Bronchial epithelial cell (primary cell): ENCODE data around the gene KATNA1. TPM values are rescaled to one million over a fixed set of nuclear protein-coding genes. Genes with fewer than 3 reads are reported as not detected.
A peak's percentile ranks its signal among the peaks of the same experiment; 100 is the strongest.

Source experiments
- DNase-seq: peaks from one replicate; pipeline ENCODE4 v3.0.0-alpha.2; 2010; ENCODE audit warnings: low read depth
- FAIRE-seq: peaks from 2 replicates; lab custom pipeline; 2011; peaks lifted over from hg19 to GRCh38; lab: Jason Lieb, UNC
- H3K27me3 ChIP-seq: 2 replicates; pipeline ENCODE4 v1.5.1; 2011; ENCODE audit warnings: low read length; ENCODE audit not compliant: control insufficient read depth, insufficient read depth
- H3K36me3 ChIP-seq: 2 replicates; pipeline ENCODE4 v1.5.1; 2011; ENCODE audit warnings: low read length; ENCODE audit not compliant: control insufficient read depth, insufficient read depth
- H3K4me3 ChIP-seq: 2 replicates; pipeline ENCODE4 v1.5.1; 2011; ENCODE audit warnings: mild to moderate bottlenecking, low read depth, low read length, control low read depth
- total RNA-seq: library from RNA; depleted of rRNA; stranded (reverse); fragments of >200 nt; gene quantifications from 2 replicates; pipeline ENCODE4 v1.2.1, GENCODE V29; 2014
- TF ChIP-seq, protein P1 (sequence below): IDR thresholded peaks from 2 replicates; pipeline ENCODE4 v1.5.1; 2011; ENCODE audit warnings: mild to moderate bottlenecking, moderate library complexity, low read length, control low read depth, inconsistent platforms; ENCODE audit not compliant: insufficient read depth, severe bottlenecking

KATNA1 gene
- total RNA-seq, 1 donor from 2014 or later, result 30.0 TPM

DNA sequence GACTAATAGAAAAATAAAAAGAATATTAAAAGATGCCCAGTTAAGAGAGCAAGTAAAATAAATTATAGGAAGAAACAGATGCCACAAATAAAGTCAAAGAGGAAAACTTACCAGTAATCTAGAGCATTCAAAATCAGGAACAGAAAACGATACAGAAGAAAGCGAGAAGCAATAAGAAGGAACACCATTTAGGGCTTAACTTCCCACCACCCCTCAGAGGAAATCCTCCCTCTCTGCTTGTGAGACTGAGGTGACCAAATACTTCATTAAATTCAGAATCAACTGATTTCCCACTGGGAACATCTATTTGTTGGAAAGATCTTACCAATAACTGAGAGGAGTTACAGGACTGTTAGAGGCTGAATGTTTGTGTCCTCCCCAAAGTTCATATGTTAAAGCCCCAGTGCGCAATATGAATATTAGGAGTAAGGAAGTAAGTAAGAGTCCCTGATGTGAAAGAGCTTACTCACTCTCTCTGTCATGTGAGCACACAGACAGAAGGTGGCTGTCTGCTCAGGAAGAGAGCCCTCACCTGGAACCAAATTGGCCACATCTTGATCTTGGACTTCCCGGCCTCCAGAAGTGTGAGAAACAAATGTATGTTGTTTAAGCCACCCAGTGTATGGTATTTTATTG lies 19.5 kb downstream of the KATNA1 start:
- no peaks in the 10 kb centered on the region for H3K27me3 ChIP-seq
- no peaks in the 10 kb centered on the region for H3K36me3 ChIP-seq
- FAIRE-seq (no peak), DNase-seq (peak; percentile 44)
- TF ChIP-seq, protein P1, sequence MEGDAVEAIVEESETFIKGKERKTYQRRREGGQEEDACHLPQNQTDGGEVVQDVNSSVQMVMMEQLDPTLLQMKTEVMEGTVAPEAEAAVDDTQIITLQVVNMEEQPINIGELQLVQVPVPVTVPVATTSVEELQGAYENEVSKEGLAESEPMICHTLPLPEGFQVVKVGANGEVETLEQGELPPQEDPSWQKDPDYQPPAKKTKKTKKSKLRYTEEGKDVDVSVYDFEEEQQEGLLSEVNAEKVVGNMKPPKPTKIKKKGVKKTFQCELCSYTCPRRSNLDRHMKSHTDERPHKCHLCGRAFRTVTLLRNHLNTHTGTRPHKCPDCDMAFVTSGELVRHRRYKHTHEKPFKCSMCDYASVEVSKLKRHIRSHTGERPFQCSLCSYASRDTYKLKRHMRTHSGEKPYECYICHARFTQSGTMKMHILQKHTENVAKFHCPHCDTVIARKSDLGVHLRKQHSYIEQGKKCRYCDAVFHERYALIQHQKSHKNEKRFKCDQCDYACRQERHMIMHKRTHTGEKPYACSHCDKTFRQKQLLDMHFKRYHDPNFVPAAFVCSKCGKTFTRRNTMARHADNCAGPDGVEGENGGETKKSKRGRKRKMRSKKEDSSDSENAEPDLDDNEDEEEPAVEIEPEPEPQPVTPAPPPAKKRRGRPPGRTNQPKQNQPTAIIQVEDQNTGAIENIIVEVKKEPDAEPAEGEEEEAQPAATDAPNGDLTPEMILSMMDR, result no peak
- H3K4me3 ChIP-seq, result no peak overlapping the region

DNA sequence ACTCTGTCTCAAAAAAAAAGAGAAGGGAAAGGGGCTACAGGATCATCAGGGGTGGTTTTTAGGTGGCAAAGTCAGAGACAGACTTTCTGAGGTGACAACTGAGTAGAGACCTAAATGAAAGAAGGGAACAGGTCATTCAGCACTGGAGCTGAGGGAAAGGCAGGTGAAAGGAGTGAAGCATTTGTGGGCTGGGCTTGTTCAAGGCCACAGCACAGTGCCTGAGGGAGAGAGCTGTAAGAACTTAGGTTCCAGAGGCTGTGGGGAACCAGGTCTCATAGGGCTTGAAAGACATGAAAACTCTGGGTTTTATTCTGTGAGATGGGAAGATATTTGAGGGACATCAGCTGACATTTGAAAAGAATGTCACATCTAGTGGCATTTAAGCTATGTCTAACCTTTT lies 20.8 kb downstream of the KATNA1 start:
- FAIRE-seq (no peak), DNase-seq (no peak)
- Histone ChIP-seq H3K36me3 (peaks cover 1% of the 10 kb centered on the region), H3K27me3 (no peaks in the 10 kb centered on the region), H3K4me3 (no peak overlapping the region)
- TF ChIP-seq, protein P1, result no peak

DNA sequence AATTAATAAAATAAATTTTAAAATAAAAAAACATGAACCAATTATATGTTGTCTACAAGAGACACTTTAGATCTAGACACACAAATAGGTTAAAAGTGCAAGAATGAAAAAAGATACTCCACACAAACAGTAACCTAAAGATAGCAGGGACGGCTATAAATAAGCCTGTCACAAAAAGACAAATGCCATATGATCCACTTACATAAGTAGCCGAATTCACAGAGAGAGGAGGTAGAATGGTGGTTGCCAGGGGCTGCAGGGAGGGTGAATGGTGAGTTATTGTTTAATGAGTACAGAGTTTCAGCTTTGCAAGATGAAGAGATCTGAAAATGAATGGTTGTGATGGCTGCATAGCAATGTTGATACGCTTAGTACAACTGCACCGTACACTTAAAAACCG lies 32.7 kb downstream of the KATNA1 start:
- no peaks in the 10 kb centered on the region for H3K36me3 ChIP-seq
- TF ChIP-seq, protein P1, result no peak
- H3K27me3 ChIP-seq, result no peaks in the 10 kb centered on the region
- FAIRE-seq, result no peak
- H3K4me3 ChIP-seq, result no peak overlapping the region
- no peak for DNase-seq

DNA sequence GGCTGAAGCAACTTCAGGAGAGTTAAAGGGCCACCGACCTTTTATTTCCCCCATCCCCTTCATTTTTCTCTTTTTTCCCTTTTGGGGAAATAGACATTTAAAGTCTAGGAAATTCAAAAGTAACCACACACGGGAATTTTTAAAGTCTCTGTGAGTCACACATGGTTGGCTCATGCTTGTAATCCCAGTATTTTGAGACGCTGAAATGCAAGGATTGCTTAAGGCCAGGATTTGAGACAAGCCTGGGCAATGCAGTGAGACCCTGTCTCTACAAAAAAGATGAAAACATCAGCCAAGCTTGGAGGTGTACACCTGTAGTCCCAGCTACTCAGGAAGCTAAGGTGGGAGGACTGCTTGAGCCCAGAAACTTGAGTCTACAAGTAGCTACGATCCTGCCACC lies 34.2 kb downstream of the KATNA1 start:
- H3K4me3 ChIP-seq, result no peak overlapping the region
- H3K27me3 ChIP-seq, result no peaks in the 10 kb centered on the region
- DNase-seq (peak; percentile 82), FAIRE-seq (no peak)
- H3K36me3 ChIP-seq, result no peaks in the 10 kb centered on the region
- TF ChIP-seq, protein P1, result no peak

DNA sequence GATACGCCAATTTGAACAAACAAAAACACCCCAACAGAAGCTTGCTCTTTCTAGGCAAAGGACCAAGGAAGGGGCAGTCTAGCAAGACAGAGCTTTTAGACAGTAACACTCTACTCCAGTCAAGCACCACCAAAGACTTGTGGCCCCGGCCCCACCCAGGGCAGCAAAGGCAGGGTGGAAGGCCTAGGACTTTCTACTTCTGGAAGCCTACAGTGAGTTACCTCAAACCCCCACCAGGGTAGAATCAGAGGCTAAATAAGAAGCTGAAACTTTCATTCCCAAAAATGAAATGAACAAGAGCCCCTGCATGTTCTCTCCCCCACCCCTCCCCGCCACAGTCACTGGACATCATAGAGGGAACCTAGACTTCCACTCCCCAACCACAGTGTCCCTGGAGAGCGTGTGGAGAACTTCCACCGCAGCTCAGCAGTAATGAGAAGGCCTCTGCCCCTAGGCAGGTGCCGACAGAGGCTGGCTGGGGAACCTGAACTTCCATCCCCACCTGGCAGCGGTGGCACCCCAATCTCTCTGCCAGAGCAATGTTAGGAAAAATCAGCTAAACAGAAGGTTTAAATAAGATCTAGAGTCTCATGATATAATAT lies 40.0 kb downstream of the KATNA1 start:
- no peak for DNase-seq
- no peak overlapping the region for H3K4me3 ChIP-seq
- no peak for FAIRE-seq
- TF ChIP-seq, protein P1, result no peak
- peaks cover 2% of the 10 kb centered on the region for H3K36me3 ChIP-seq
- H3K27me3 ChIP-seq, result no peaks in the 10 kb centered on the region

DNA sequence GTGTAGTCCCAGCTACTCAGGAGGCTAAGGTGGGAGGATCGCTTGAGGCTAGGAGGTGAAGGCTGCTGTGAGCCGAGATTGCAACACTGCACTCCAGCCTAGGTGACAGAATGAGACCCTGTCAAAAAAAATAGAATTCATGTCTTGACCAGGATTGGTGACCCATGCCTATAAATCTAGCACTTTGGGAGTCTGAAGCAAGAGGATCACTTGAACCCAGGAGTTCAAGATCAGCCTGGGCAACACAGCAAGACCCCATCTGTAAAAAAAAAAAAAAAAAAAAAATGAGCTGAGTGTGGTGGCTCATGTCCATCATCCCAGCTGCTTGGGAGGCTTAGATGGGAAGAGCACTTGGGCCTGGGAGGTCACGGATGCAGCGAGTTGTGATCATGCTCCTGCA lies 48.0 kb downstream of the KATNA1 start:
- FAIRE-seq (no peak), DNase-seq (no peak)
- no peaks in the 10 kb centered on the region for H3K36me3 ChIP-seq
- H3K4me3 ChIP-seq, result no peak overlapping the region
- TF ChIP-seq, protein P1, result no peak
- H3K27me3 ChIP-seq, result no peaks in the 10 kb centered on the region
